Measurements from ENCODE around the gene CSAD.
"Not testable (repeated sequence)": the region's sequence is repeated elsewhere in the genome, so short reads cannot be mapped to it uniquely, and the experiment has no call there.

GRCh38 chr12:53177447-53177846 lies 3.3 kb downstream of the CSAD start:
- not testable (repeated sequence) for TF ChIP-seq CTCF (IDR thresholded peaks at IDR 0.05); EZH2 (IDR thresholded peaks at IDR 0.05; ENCODE audit: borderline replicate concordance, insufficient read depth, low read depth, low read length, poor library complexity, severe bottlenecking)
